SU-DHL-6 (cell line): ENCODE data around the gene PKNOX2.

Experiments used
- CTCF ChIP-seq: fragments of 200-600 bp; sonication (generic); IDR thresholded peaks from one replicate; pipeline ENCODE4 v1.5.1; 2017; ENCODE audit warnings: antibody characterized with exemption, mild to moderate bottlenecking, low read length, moderate library complexity; ENCODE audit not compliant: insufficient read depth, poor library complexity, severe bottlenecking
- EZH2phosphoT487 ChIP-seq: fragments of 200-600 bp; sonication (generic), shearing (Covaris generic); conservative IDR thresholded peaks from 2 replicates; pipeline ENCODE4 v1.6.1; 2018; ENCODE audit warnings: mild to moderate bottlenecking, antibody characterized with exemption, low read length, moderate library complexity, mixed read lengths

- TF ChIP-seq CTCF (no peak), EZH2phosphoT487 (no peak)
Measured at GRCh38 chr11:125211191-125211947, 46.8 kb downstream of the PKNOX2 start.
